OCI-LY3 (cell line): ENCODE measurements around the gene ZSWIM5.
"Not testable (repeated sequence)": the region's sequence is repeated elsewhere in the genome, so short reads cannot be mapped to it uniquely, and the experiment has no call there.

Experiments used
- H2AFZ ChIP-seq: fragments of 200-600, 300-600 bp; shearing (Covaris generic); 2 replicates; pipeline ENCODE4 v1.6.0; 2014; ENCODE audit warnings: antibody characterized with exemption, low read depth, low read length
- H3K27ac ChIP-seq: fragments of 200-600, 300-600 bp; sonication (generic); 2 replicates; pipeline ENCODE4 v1.5.1; 2014; ENCODE audit warnings: mild to moderate bottlenecking, low read length, moderate library complexity, mixed read lengths
- H3K27me3 ChIP-seq: fragments of 200-600, 300-600 bp; sonication (generic); 2 replicates; pipeline ENCODE4 v1.6.1; 2014; ENCODE audit warnings: low read depth, low read length, mixed read lengths
- H3K36me3 ChIP-seq: fragments of 200-600, 300-600 bp; sonication (generic); replicated peaks from 2 replicates; pipeline ENCODE3; 2014; ENCODE audit warnings: low read depth, low read length, mixed read lengths
- H3K4me1 ChIP-seq: fragments of 300-600, 200-600 bp; sonication (generic); 2 replicates; pipeline ENCODE4 v1.6.1; 2014; ENCODE audit warnings: low read length, mixed read lengths
- H3K4me2 ChIP-seq: fragments of 200-600, 300-600 bp; sonication (generic); 2 replicates; pipeline ENCODE4 v1.6.1; 2014; ENCODE audit warnings: low read length, mixed read lengths
- H3K4me3 ChIP-seq: fragments of 300-600, 200-600 bp; sonication (generic); 2 replicates; pipeline ENCODE4 v1.5.1; 2014; ENCODE audit warnings: antibody characterized with exemption, mild to moderate bottlenecking, low read length, moderate library complexity
- H3K79me2 ChIP-seq: fragments of 300-600, 200-600 bp; shearing (Covaris generic); 2 replicates; pipeline ENCODE4 v1.6.1; 2014; ENCODE audit warnings: mild to moderate bottlenecking, low read length, mixed read lengths
- H3K9ac ChIP-seq: fragments of 300-600, 200-600 bp; shearing (Covaris generic); 2 replicates; pipeline ENCODE4 v1.6.0; 2014; ENCODE audit warnings: mild to moderate bottlenecking, low read length, moderate library complexity
- H3K9me3 ChIP-seq: fragments of 200-600, 300-600 bp; shearing (Covaris generic); 2 replicates; pipeline ENCODE4 v1.6.1; 2014; ENCODE audit warnings: low read length, mixed read lengths; ENCODE audit not compliant: insufficient read depth
- H4K20me1 ChIP-seq: fragments of 200-600, 300-600 bp; sonication (generic); 2 replicates; pipeline ENCODE4 v1.6.1; 2016; ENCODE audit warnings: low read length, mixed read lengths; ENCODE audit not compliant: insufficient read depth
- EZH2phosphoT487 ChIP-seq: fragments of 200-600 bp; shearing (Covaris generic); IDR thresholded peaks from 2 replicates; pipeline ENCODE4 v1.6.1; 2018; ENCODE audit warnings: antibody characterized with exemption, mixed run types, low read depth
- TF ChIP-seq, protein P1 (sequence below): fragments of 200-600, 300-600 bp; sonication (generic); IDR thresholded peaks from 2 replicates; pipeline ENCODE4 v1.5.1; 2014; ENCODE audit warnings: antibody characterized with exemption, low read length, low read depth

ZSWIM5 gene

DNA sequence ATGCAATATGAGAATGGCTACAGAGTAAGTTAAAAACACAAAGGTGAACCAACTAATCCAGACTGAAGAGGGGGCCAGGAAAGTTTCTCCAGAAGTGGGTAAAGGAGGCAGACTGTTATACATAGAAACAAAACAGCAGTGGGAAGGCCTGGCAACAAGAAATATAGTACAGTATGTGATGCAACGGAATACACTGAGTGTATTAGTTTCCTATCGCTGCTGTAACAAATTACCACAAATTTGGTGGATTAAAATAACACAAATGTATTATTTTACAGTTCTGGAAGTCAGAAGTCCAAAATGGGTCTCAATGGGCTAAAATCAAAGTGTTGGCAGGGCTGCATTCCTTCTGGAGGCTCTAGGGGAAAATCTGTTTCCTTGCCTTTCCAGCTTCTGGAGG, 95.2 kb downstream of the ZSWIM5 start:
- no peaks in the 10 kb centered on the region for H3K79me2 ChIP-seq

DNA sequence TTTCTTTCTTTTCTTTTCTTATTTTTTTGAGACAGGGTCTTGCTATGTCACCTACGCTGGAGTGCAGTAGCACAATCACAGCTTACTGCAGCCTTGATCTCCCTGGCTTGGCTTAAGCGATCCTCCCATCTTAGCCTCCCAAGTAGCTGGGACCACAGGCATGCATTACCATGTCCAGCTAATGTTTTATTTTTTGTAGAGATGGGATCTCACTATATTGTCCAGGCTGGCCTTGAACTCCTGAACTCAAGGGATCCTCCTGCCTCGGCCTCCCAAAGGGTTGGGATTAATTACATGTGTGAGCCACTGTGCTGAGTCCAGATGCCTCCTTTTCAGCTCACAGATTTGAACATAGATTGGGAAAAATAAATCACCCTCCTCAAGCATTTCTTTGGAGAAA, 98.6 kb downstream of the ZSWIM5 start:
- Histone ChIP-seq H3K4me3 (no peak overlapping the region), H3K27ac (no peak overlapping the region), H4K20me1 (no peaks in the 10 kb centered on the region), H2AFZ (no peak overlapping the region), H3K9ac (no peak overlapping the region), H3K4me1 (no peaks in the 10 kb centered on the region), H3K36me3 (no peaks in the 10 kb centered on the region), H3K27me3 (no peaks in the 10 kb centered on the region), H3K9me3 (no peaks in the 10 kb centered on the region), H3K4me2 (no peak overlapping the region), H3K79me2 (no peaks in the 10 kb centered on the region)
- TF ChIP-seq, protein P1, sequence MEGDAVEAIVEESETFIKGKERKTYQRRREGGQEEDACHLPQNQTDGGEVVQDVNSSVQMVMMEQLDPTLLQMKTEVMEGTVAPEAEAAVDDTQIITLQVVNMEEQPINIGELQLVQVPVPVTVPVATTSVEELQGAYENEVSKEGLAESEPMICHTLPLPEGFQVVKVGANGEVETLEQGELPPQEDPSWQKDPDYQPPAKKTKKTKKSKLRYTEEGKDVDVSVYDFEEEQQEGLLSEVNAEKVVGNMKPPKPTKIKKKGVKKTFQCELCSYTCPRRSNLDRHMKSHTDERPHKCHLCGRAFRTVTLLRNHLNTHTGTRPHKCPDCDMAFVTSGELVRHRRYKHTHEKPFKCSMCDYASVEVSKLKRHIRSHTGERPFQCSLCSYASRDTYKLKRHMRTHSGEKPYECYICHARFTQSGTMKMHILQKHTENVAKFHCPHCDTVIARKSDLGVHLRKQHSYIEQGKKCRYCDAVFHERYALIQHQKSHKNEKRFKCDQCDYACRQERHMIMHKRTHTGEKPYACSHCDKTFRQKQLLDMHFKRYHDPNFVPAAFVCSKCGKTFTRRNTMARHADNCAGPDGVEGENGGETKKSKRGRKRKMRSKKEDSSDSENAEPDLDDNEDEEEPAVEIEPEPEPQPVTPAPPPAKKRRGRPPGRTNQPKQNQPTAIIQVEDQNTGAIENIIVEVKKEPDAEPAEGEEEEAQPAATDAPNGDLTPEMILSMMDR: no peak
- no peak for TF ChIP-seq EZH2phosphoT487

More for the DNA sequence above, 95.2 kb downstream of the ZSWIM5 start:
- Histone ChIP-seq H3K36me3 (no peaks in the 10 kb centered on the region), H3K9ac (no peak overlapping the region), H3K4me3 (no peak overlapping the region), H3K27ac (no peak overlapping the region), H3K4me1 (no peaks in the 10 kb centered on the region), H3K27me3 (no peaks in the 10 kb centered on the region), H3K9me3 (no peaks in the 10 kb centered on the region), H3K4me2 (no peak overlapping the region), H4K20me1 (no peaks in the 10 kb centered on the region), H2AFZ (no peak overlapping the region)
- TF ChIP-seq EZH2phosphoT487: no peak
- TF ChIP-seq, protein P1: no peak

DNA sequence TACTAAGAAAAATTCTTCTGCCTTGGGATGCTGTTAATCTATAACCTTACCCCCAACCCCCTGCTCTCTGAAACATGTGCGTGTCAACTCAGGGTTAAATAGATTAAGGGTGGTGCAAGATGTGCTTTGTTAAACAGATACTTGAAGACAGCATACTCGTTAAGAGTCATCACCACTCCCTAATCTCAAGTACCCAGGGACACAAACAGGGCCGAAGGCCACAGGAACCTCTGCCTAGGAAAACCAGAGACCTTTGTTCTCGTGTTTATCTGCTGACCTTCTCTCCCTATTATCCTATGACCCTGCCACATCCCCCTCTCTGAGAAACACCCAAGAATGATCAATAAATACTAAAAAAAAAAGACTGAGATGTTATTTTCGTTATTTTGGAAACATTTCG, 99.5 kb downstream of the ZSWIM5 start:
- H4K20me1 ChIP-seq, H3K4me2 ChIP-seq, H3K79me2 ChIP-seq, H3K4me1 ChIP-seq, H2AFZ ChIP-seq, H3K9me3 ChIP-seq, H3K36me3 ChIP-seq, H3K27me3 ChIP-seq, H3K4me3 ChIP-seq, H3K27ac ChIP-seq, H3K9ac ChIP-seq: not testable (repeated sequence)

DNA sequence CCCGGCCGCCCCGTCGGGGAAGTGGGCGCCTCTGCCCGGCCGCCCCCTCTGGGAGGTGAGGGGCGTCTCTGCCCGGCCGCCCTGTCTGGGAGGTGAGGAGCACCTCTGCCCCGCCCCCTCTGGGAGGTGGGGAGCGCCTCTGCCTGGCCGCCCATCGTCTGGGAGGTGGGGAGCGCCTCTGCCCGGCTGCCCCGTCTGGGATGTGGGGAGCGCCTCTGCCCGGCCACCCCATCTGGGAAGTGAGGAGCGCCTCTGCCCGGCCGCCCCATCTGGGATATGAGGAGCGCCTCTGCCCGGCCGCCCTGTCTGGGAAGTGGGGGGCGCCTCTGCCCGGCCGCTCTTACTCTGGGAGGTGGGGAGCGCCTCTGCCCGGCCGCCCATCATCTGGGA, 100.3 kb downstream of the ZSWIM5 start:
- not testable (repeated sequence) for H3K4me2 ChIP-seq, H3K9ac ChIP-seq, H2AFZ ChIP-seq, H3K36me3 ChIP-seq, H3K27ac ChIP-seq, H3K27me3 ChIP-seq, H3K9me3 ChIP-seq, H4K20me1 ChIP-seq, H3K4me3 ChIP-seq, H3K79me2 ChIP-seq, H3K4me1 ChIP-seq

DNA sequence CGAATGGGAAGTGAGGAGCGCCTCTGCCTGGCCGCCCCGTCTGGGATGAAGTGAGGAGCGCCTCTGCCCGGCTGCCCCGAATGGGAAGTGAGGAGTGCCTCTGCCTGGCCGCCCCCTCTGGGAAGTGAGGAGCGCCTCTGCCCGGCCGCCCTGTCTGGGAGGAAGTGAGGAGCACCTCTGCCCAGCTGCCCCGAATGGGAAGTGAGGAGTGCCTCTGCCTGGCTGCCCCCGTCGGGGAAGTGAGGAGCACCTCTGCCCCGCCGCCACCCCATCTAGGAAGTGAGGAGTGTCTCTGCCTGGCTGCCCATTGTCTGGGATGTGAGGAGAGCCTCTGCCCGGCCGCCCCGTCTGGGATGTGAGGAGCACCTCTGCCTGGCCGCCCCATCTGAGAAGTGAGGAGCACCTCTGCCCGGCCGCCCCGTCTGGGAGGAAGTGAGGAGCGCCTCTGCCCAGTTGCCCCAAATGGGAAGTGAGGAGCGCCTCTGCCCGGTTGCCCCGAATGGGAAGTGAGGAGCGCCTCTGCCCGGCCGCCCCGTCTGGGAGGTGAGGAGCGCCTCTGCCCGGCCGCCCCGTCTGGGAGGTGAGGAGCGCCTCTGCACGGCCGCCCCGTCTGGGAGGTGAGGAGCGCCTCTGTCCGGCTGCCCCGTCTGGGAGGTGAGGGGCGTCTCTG, 100.8 kb downstream of the ZSWIM5 start:
- H3K4me1 ChIP-seq, H3K79me2 ChIP-seq, H4K20me1 ChIP-seq, H3K9ac ChIP-seq, H3K4me2 ChIP-seq, H3K27ac ChIP-seq, H3K36me3 ChIP-seq, H2AFZ ChIP-seq, H3K27me3 ChIP-seq, H3K4me3 ChIP-seq, H3K9me3 ChIP-seq: not testable (repeated sequence)
